ENCODE results near the gene AQP11. TPM values are rescaled to one million over a fixed set of nuclear protein-coding genes. Genes with fewer than 3 reads are reported as not detected.
"Not testable (repeated sequence)": the region's sequence is repeated elsewhere in the genome, so short reads cannot be mapped to it uniquely, and the experiment has no call there.

AQP11 gene
- total RNA-seq, 1 experiment from 2014 or later: 0.47 TPM

- in situ Hi-C loops (cut with HindIII; ENCODE audit: low sequenced_read_pairs): no loop called here
- no peak for DNase-seq (ENCODE audit: low spot score)
These were observed 602 bp upstream of the AQP11 start for GRCh38 chr11:77589181-77589520.

DNA sequence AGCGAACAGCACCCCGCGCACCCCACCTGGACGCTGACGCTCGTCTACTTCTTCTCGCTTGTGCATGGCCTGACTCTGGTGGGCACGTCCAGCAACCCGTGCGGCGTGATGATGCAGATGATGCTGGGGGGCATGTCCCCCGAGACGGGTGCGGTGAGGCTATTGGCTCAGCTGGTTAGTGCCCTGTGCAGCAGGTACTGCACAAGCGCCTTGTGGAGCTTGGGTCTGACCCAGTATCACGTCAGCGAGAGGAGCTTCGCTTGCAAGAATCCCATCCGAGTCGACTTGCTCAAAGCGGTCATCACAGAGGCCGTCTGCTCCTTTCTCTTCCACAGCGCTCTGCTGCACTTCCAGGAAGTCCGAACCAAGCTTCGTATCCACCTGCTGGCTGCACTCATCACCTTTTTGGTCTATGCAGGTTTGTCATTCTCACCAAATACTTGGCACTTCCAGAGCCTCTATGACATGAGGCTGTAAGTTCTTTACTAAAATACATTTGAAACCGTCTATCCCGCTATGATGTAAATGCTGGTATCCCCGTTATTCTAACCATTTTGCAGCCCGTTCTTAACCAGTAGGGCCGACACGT is 535 bp downstream of the AQP11 start:
- in situ Hi-C loops (cut with HindIII; ENCODE audit: low sequenced_read_pairs): no loop called here
- DNase-seq (ENCODE audit: low spot score): peak; percentile 89

GRCh38 chr11:77592727-77593126 is 3.0 kb downstream of the AQP11 start:
- in situ Hi-C loops (cut with HindIII; ENCODE audit: low sequenced_read_pairs): no loop called here
- no peak for DNase-seq (ENCODE audit: low spot score)

- no peak for DNase-seq (ENCODE audit: low spot score)
- in situ Hi-C loops (cut with HindIII; ENCODE audit: low sequenced_read_pairs): no loop called here
These were observed 4.1 kb downstream of the AQP11 start for GRCh38 chr11:77593883-77594282.

DNA sequence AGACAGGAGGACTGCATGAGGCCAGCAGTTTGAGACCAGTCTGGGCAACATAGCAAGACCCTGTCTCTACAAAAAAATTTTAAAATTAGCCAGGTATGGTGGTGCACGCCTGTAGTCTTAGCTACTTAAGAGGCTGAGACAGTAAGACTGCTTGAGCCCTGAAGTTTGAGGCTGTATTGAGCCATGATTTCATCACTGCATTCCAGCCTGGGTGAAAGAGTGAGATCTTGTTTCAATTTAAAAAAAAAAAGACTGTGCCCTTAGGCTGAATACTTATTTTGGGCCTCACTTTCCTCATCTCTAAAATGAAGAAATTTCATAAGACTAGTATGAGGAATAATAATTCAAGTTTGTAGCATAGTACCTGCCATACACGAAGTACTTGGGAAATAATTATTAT is 6.9 kb downstream of the AQP11 start:
- in situ Hi-C loops (cut with HindIII; ENCODE audit: low sequenced_read_pairs): no loop called here
- no peak for DNase-seq (ENCODE audit: low spot score)

DNA sequence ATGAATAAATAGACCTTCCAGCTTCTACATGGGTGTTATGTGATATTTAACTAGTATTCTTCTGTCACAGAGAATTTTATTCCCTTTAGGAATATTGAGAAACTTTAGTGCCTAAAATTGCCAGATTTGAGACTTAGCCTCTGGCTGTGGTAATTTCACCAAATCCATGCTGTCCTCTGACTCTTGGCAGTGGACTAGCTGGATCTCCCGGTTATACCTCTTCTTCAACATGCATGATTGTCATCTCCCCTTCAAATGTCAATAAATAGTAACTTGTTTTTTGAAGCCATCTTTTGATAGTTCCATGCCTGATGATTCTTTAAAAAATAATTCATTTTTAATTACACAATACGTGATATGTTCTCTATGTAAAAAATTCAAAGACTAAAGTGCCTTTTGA is 8.4 kb downstream of the AQP11 start:
- DNase-seq (ENCODE audit: low spot score): no peak
- in situ Hi-C loops (cut with HindIII; ENCODE audit: low sequenced_read_pairs): no loop called here

DNA sequence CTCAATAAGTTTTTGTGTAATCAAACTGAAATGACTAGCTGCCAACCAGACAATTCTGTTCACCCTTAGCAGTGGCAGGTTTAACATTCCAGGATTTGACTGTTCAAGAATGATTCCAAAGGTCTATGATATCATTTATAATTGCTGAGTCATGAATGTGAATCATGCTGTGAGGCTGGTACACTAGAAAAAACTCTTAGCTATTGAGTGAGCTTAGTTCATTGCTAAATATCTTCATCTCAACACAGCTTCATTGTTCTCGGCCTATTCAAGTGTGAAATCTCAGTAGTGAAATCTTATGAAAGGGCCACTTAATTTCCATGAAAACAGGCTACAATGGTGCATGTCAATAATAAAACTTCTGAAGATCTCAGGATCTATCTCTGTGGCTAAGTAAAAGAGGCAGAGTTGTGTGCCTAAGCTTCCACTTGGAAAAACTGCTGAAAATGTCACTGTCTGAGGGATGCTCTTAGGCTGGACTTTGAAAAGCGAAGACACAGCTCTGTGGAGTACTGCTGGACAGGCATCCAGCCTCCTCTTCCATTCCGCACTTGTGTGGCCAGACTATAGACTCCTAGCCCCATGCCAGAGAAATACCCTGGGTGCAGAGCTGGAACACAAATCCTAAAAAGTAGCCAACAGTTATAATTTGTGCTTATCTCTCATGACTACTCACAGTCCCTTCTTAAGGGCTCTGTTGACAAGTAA is 12.8 kb downstream of the AQP11 start:
- DNase-seq (ENCODE audit: low spot score): no peak
- in situ Hi-C loops (cut with HindIII; ENCODE audit: low sequenced_read_pairs): no loop called here

DNA sequence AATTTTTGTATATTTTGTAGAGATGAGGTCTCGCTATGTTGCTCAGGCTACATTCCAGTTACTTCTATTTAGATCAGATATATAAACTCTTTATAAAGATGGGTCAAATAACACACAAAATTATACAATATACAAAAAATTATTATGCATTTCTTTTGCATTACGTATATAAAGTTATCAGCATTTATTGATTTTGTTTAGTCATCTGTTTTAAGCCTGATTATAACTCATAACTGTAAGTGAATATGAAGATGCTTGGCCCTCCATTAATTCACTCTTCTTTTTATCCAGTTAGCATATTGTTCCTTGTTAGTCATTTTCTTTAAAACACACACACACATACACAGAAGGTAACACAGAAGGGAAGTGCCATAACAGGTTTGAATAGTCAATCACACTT is 14.5 kb downstream of the AQP11 start:
- no peak for DNase-seq (ENCODE audit: low spot score)
- in situ Hi-C loops (cut with HindIII; ENCODE audit: low sequenced_read_pairs): no loop called here

- no peak for DNase-seq (ENCODE audit: low spot score)
- in situ Hi-C loops (cut with HindIII; ENCODE audit: low sequenced_read_pairs): no loop called here
These were observed 19.5 kb downstream of the AQP11 start for GRCh38 chr11:77609234-77609633.

- no peak for DNase-seq (ENCODE audit: low spot score)
- in situ Hi-C loops (cut with HindIII; ENCODE audit: low sequenced_read_pairs): no loop called here
These were observed 22.2 kb downstream of the AQP11 start for GRCh38 chr11:77611921-77612320.

DNA sequence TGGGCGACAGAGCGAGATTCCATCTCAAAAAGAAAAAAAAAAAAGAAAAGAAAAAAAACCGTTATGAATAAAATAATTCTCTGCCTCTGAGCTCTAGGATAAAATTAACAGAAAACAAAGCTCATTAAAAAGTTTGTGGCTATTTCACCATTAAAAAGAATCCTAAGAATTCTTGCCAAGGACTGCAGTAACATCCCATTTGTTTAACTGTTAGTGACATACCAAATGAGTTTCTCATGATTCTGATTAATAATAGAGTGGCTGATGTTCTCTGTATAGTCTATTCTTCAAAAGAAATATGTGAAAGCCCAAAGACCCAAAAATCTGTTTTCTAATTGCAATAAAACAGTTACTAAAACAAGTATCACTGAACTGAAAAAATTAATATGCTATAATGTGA is 28.1 kb downstream of the AQP11 start:
- in situ Hi-C loops (cut with HindIII; ENCODE audit: low sequenced_read_pairs): no loop called here
- DNase-seq (ENCODE audit: low spot score): no peak

DNA sequence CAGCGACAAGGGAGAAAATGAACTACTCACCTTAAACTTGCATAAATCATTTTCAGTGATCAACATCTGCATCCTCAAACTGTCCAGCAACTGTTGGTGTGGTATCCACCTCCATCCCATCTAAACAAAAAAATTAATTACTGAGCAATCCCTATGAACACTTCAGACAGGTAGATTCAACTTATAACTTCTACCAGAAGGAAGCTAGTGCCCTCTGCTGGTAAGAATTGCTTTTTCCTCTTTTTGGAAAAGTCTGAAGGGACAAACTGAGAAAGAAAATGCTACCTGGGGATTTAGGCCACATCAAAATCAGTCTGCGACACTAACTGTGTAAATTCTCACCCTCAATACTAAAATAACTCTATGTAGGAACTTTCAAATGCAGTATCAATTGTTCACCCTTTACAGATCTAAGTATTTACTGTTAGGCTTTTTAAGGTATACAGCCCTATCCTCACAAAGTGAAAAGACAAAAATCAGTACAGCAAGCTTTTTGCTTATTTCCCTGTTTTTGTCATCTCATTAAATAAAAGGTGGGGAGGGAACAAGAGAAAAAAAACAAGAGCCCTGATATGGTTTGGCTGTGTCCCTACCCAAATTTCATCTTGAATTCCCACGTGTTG is 29.9 kb downstream of the AQP11 start:
- in situ Hi-C loops (cut with HindIII; ENCODE audit: low sequenced_read_pairs): no loop called here
- peak; percentile 75 for DNase-seq (ENCODE audit: low spot score)

- no peak for DNase-seq (ENCODE audit: low spot score)
- in situ Hi-C loops (cut with HindIII; ENCODE audit: low sequenced_read_pairs): no loop called here
These were observed 40.5 kb downstream of the AQP11 start for GRCh38 chr11:77630157-77630710.

DNA sequence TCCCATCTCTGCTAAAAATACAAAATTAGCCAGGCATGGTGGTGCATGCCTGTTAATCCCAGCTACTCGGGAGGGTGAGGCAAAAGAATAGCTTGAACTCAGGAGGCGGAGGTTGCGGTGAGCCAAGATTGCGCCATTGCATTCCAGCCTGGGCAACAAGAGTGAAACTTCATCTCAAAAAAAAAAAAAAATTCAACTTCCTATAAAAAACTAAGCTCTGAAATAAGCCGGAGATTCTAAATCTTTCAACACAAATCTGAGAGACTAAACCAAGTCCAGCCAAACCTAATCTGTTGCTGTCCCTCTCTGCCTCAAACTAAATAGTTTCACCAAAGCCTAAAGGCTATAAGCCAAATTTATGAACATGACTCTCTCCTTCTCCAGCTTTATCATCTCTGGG is 44.2 kb downstream of the AQP11 start:
- DNase-seq (ENCODE audit: low spot score); in situ Hi-C loops (cut with HindIII; ENCODE audit: low sequenced_read_pairs): not testable (repeated sequence)

- in situ Hi-C loops (cut with HindIII; ENCODE audit: low sequenced_read_pairs): no loop called here
- no peak for DNase-seq (ENCODE audit: low spot score)
These were observed 47.1 kb downstream of the AQP11 start for GRCh38 chr11:77636731-77637344.

DNA sequence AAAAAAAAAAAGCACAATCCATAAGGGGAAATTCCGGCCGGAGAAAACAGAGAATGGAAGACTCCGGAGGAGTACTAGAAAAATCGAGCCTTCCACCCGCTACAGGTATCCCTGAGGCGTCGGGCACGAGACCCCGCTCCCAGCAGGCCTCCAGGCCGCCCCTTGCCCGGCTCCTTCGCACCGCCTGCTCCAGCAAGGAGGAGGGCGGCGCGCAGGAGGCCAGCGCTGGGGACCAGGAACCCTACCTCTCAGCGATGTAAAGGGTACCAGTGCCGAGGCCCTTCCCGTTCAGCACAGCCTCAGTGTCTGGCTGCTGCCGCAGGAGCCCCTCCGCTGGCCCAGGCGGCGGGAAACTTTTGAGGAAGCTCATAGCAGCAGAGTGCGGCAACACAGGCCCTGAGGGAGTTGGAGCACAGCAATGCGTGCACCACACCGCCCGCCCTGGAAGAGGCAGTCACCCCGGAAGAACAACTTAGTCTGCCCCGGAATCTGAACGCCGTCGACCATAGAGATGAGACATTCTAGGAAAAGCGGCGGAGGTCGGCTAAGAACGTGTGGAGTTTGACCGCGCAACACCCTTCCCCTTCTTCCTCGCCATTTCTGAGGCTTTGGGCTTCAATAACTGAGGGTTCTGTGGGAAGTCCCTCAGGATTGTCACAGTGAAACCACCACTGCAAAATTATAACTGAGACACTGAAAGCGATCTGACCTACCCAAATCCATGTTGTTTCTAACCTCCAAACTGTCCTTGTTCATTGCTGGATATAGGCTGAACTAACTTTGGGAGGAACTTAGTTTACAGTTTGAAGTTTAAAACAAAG is 47.8 kb downstream of the AQP11 start, which contains the start of gene CLNS1A:
Gene CLNS1A, minus strand, starts transcription at position 450 of the 821 bp plus-strand sequence. Its CDS starts 80 bp downstream, at position 370.
- DNase-seq (ENCODE audit: low spot score): peak; percentile 96
- in situ Hi-C loops (cut with HindIII; ENCODE audit: low sequenced_read_pairs): no loop called here

- in situ Hi-C loops (cut with HindIII; ENCODE audit: low sequenced_read_pairs): no loop called here
- DNase-seq (ENCODE audit: low spot score): no peak
These were observed 52.5 kb downstream of the AQP11 start for GRCh38 chr11:77642228-77642627.

- in situ Hi-C loops (cut with HindIII; ENCODE audit: low sequenced_read_pairs): no loop called here
- no peak for DNase-seq (ENCODE audit: low spot score)
These were observed 55.1 kb downstream of the AQP11 start for GRCh38 chr11:77644887-77645286.

DNA sequence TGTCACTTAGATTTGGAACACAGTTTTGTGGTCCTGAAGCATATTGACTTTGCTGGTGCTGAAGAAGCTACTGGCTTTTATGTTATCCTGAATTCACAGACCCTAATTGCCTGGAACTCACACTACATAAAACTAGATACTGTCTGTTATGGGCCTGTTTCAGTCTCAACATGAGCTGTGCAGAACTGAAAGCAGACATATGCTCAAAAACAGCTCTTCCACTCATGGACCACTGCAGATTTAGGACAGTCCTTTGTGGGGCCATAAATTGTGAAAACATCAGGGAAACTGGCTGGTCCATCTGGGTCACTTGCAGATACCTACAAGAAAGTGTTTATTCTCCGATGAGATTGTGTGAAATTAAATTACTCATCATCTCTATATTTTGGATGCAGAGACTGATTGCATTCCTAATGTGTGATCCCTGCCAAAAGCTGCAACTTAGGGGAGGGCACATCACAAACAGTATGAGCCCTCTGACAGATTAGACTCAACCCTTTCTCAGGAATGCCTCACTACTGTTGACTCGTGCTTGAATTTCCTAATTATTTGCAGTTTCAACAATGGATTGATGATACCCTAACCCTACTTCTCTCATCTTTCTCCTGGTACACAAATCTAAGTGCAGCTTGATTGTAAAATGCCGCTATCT is 58.0 kb downstream of the AQP11 start:
- no peak for DNase-seq (ENCODE audit: low spot score)
- in situ Hi-C loops (cut with HindIII; ENCODE audit: low sequenced_read_pairs): no loop called here
